Hepatocyte (in vitro differentiated cells): ENCODE measurements around the gene SDF4. TPM values are rescaled to one million over a fixed set of nuclear protein-coding genes. Genes with fewer than 3 reads are reported as not detected.

Experiments
- DNase-seq: peaks from one replicate; pipeline ENCODE4 v3.0.0-alpha.2; 2016; ENCODE audit warnings: low spot score
- H2AFZ ChIP-seq: fragments of 200-600 bp; sonication (generic); 2 replicates; pipeline ENCODE4 v1.6.0; 2016; ENCODE audit warnings: antibody characterized with exemption, mild to moderate bottlenecking
- H3K27ac ChIP-seq: fragments of 200-600 bp; sonication (generic); 2 replicates; pipeline ENCODE4 v1.5.1; 2016; ENCODE audit warnings: mild to moderate bottlenecking
- H3K27me3 ChIP-seq: fragments of 200-600 bp; sonication (generic); 2 replicates; pipeline ENCODE4 v1.6.1; 2016
- H3K36me3 ChIP-seq: fragments of 200-600 bp; sonication (generic); replicated peaks from 2 replicates; pipeline ENCODE4 v1.5.1; 2016; ENCODE audit warnings: low read depth; ENCODE audit not compliant: insufficient read depth
- H3K4me1 ChIP-seq: fragments of 200-600 bp; sonication (generic); 2 replicates; pipeline ENCODE4 v1.5.1; 2016; ENCODE audit warnings: mild to moderate bottlenecking, moderate library complexity; ENCODE audit not compliant: insufficient read depth
- H3K4me2 ChIP-seq: fragments of 200-600 bp; sonication (generic); 2 replicates; pipeline ENCODE4 v1.6.0; 2016
- H3K4me3 ChIP-seq: fragments of 200-600 bp; sonication (generic); 2 replicates; pipeline ENCODE4 v1.5.1; 2016; ENCODE audit warnings: mild to moderate bottlenecking
- H3K79me2 ChIP-seq: fragments of 200-600 bp; sonication (generic); 2 replicates; pipeline ENCODE4 v1.6.0; 2017; ENCODE audit warnings: mild to moderate bottlenecking
- H3K9me2 ChIP-seq: fragments of 200-600 bp; sonication (generic); replicated peaks from 2 replicates; pipeline ENCODE4 v1.6.0; 2017; ENCODE audit warnings: mild to moderate bottlenecking; ENCODE audit not compliant: insufficient read depth
- H3K9me3 ChIP-seq: fragments of 200-600 bp; sonication (generic); 2 replicates; pipeline ENCODE4 v1.5.1; 2016; ENCODE audit warnings: low read depth, mild to moderate bottlenecking
- H4K20me1 ChIP-seq: fragments of 200-600 bp; sonication (generic); 2 replicates; pipeline ENCODE4 v1.6.0; 2016; ENCODE audit warnings: mild to moderate bottlenecking; ENCODE audit not compliant: insufficient read depth, poor library complexity, severe bottlenecking
- EZH2 ChIP-seq: fragments of 200-600 bp; sonication (generic); IDR thresholded peaks from 2 replicates; pipeline ENCODE4 v1.6.1; 2016; ENCODE audit warnings: antibody characterized with exemption, mild to moderate bottlenecking, borderline replicate concordance
- EZH2phosphoT487 ChIP-seq: fragments of 200-600 bp; sonication (generic); IDR thresholded peaks from one replicate; pipeline ENCODE4 v1.6.1; 2018; ENCODE audit warnings: antibody characterized with exemption, mild to moderate bottlenecking, low read depth, moderate library complexity; ENCODE audit not compliant: unreplicated experiment, severe bottlenecking
- WGBS: methylation state at CpG from one replicate; pipeline ENCODE4 v1.1.6; 2016; ENCODE audit warnings: low lambda C conversion rate; ENCODE audit errors: missing lambda C conversion rate; 5-methylcytosine and 5-hydroxymethylcytosine counted together
- polyA plus RNA-seq: library from polyadenylated mRNA; unstranded; fragments of >200 nt; fragmentation: Nextera tagmentation; extraction: Ambion mirVana; gene quantifications from 2 replicates; pipeline ENCODE4 v1.2.1, GENCODE V29; 2016
- total RNA-seq: library from RNA; depleted of rRNA; stranded (reverse); fragments of >200 nt; gene quantifications from 2 replicates; pipeline ENCODE4 v1.2.3, GENCODE V29; 2014
- TF ChIP-seq, protein P1 (sequence below): fragments of 200-600 bp; sonication (generic); IDR thresholded peaks from 2 replicates; pipeline ENCODE4 v1.5.1; 2016; ENCODE audit warnings: antibody characterized with exemption, mild to moderate bottlenecking; ENCODE audit not compliant: poor library complexity

Gene SDF4
- total and polyA plus RNA-seq, 2 experiments from 2014 or later: 156 to 296 TPM

DNA sequence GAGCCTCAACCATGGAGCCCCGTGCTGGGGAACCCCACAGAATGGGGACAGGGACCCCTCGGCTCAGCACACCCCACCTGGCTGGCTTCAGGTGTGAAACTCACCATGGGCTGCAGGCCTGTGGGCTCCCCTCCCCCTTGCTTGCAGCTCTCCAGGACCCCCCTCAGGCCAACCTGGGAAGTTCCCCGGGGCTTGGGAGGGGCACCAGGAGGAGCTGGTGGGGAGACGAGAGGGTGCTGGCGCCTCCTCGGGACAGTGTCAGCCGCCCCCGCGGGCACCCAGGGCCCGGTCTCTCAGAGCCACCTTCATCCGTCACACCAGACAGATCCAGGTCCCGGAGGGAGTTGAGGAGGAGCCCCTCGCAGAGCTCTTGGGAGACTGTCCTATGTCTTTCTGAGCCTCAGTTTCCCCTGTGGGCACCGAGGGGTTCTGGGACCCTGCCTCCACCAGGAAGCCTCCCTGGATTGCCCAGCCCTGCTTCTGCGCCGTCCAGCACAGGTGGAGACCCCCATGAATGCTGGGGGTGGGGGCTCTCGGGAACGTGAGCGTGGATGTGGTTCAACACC, 24.8 kb downstream of the SDF4 start:
- 82% methylated on average over 19 of the region's 19 CpGs for WGBS
- Histone ChIP-seq H3K9me3 (no peaks in the 10 kb centered on the region), H3K4me1 (peaks cover 17% of the 10 kb centered on the region), H3K36me3 (no peaks in the 10 kb centered on the region), H2AFZ (no peak overlapping the region), H4K20me1 (no peaks in the 10 kb centered on the region), H3K4me3 (no peak overlapping the region), H3K79me2 (no peaks in the 10 kb centered on the region), H3K27me3 (peaks cover 23% of the 10 kb centered on the region), H3K9me2 (no peaks in the 10 kb centered on the region), H3K27ac (no peak overlapping the region), H3K4me2 (peak overlapping the region; percentile 77)
- TF ChIP-seq EZH2: no peak
- TF ChIP-seq, protein P1, sequence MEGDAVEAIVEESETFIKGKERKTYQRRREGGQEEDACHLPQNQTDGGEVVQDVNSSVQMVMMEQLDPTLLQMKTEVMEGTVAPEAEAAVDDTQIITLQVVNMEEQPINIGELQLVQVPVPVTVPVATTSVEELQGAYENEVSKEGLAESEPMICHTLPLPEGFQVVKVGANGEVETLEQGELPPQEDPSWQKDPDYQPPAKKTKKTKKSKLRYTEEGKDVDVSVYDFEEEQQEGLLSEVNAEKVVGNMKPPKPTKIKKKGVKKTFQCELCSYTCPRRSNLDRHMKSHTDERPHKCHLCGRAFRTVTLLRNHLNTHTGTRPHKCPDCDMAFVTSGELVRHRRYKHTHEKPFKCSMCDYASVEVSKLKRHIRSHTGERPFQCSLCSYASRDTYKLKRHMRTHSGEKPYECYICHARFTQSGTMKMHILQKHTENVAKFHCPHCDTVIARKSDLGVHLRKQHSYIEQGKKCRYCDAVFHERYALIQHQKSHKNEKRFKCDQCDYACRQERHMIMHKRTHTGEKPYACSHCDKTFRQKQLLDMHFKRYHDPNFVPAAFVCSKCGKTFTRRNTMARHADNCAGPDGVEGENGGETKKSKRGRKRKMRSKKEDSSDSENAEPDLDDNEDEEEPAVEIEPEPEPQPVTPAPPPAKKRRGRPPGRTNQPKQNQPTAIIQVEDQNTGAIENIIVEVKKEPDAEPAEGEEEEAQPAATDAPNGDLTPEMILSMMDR: no peak
- no peak for DNase-seq

DNA sequence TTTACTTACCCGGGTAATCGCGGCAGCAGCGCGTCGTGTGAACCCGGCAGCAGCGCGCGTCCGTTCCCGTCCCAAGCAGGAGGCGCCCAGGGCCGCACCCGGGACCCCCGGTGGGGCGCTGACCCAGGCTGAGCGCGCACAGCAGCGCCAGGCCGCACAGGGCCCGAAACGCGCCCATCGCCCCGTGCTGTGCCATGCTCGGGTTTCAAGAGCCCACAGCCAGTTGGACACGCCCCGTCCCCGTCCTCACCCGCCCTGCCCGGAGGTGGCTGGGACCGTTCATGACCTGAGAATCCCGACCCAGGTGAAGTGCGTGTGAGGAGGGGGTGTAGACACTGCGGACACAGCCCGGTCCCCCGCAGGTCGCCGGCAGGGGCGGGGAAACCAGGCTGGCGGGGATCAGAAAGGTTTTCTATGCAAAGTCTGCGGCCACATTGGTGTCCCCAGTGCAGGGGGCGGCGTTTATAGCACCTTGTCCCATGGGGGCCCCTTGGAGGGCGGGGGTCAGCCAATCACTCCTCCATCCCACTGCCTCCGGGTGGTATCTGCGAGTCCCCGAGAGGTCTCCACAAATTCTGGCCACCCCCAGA, 25.3 kb downstream of the SDF4 start, which contains the start of gene TNFRSF18:
Gene TNFRSF18, minus strand, starts transcription at position 217 of the 590 bp plus-strand sequence. Its CDS starts 21 bp downstream, at position 196.
- Histone ChIP-seq H2AFZ (peak within 1 kb of the TSS; percentile 19), H3K27ac (no peak within 1 kb of the TSS), H3K4me3 (no peak within 1 kb of the TSS), H3K4me2 (peak within 1 kb of the TSS; percentile 77), H3K36me3 (no peaks in the 10 kb centered on the region), H4K20me1 (no peaks in the 10 kb centered on the region), H3K79me2 (no peaks in the 10 kb centered on the region), H3K4me1 (peaks cover 17% of the 10 kb centered on the region), H3K9me2 (no peaks in the 10 kb centered on the region), H3K9me3 (no peaks in the 10 kb centered on the region), H3K27me3 (peaks cover 23% of the 10 kb centered on the region)
- 21% methylated on average over 45 of the region's 49 CpGs for WGBS
- TF ChIP-seq EZH2: no peak
- TF ChIP-seq EZH2phosphoT487: no peak
- TF ChIP-seq, protein P1: no peak
- DNase-seq: no peak

DNA sequence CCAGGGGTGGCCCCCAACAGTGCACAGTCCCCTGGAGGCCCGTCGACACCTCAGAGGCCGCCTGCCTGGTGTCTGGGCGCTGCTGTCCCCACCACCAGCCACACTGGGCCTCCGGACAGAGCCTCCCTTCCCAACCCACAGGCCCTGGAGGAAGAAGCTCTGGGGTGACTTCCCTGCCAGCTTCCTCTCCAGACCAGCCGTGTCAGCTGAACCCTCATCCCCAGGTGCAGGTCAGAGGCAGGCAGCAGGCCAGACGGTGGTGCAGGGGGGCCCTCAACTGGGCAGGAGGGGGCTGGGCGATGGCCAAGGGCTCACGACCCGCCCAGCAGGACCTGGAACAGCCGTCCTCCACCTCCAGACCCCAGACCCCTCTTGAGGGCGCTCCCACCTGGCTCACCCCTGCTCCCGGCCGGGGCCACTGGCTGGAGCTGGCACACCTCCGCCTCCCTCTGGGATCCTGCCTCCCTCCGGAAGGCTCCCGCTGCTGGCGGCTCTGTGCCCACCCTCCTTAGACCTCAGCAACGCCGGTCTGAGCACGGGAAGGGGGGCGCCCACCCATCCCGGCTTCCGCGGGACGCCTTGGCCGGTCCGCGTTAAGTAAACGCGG, 25.9 kb downstream of the SDF4 start:
- TF ChIP-seq EZH2 (no peak), EZH2phosphoT487 (no peak)
- TF ChIP-seq, protein P1: no peak
- H3K9me3 ChIP-seq: no peaks in the 10 kb centered on the region
- peak overlapping the region; percentile 77 for H3K4me2 ChIP-seq
- no peaks in the 10 kb centered on the region for H4K20me1 ChIP-seq
- no peaks in the 10 kb centered on the region for H3K9me2 ChIP-seq
- H3K27me3 ChIP-seq: peaks cover 23% of the 10 kb centered on the region
- H3K79me2 ChIP-seq: no peaks in the 10 kb centered on the region
- H2AFZ ChIP-seq: no peak overlapping the region
- WGBS: 42% methylated on average over 27 of the region's 31 CpGs
- no peak overlapping the region for H3K27ac ChIP-seq
- no peak overlapping the region for H3K4me3 ChIP-seq
- peaks cover 17% of the 10 kb centered on the region for H3K4me1 ChIP-seq
- H3K36me3 ChIP-seq: no peaks in the 10 kb centered on the region
- DNase-seq: no peak
